Measurements from ENCODE around the gene OR2A2.
"Not testable (repeated sequence)": the region's sequence is repeated elsewhere in the genome, so short reads cannot be mapped to it uniquely, and the experiment has no call there.

Gene OR2A2

GRCh38 chr7:144109283-144109682 lies at the start of gene OR2A2:
Gene OR2A2 (plus strand): TSS chr7:144109583. CDS start chr7:144109583, 0 bp downstream.
- no peak for DNase-seq (ENCODE audit: low spot score)

GRCh38 chr7:144063710-144064109 lies 45.7 kb upstream of the OR2A2 start:
- DNase-seq (ENCODE audit: low spot score): no peak

GRCh38 chr7:144069511-144069910 lies 39.9 kb upstream of the OR2A2 start, which contains the start of gene OR2A25:
Gene OR2A25 (plus strand): TSS chr7:144069811. CDS start chr7:144074220, 4,409 bp downstream.
- DNase-seq (ENCODE audit: low spot score): no peak

- DNase-seq (ENCODE audit: low spot score): no peak
Measured at GRCh38 chr7:144069953-144070352, 39.4 kb upstream of the OR2A2 start.

- DNase-seq (ENCODE audit: low spot score): no peak
Measured at GRCh38 chr7:144074374-144074773, 35.0 kb upstream of the OR2A2 start.

GRCh38 chr7:144085978-144086377 lies 23.4 kb upstream of the OR2A2 start, which contains the start of gene OR2A12:
Gene OR2A12 (plus strand): TSS chr7:144086278. CDS start chr7:144095108, 8,830 bp downstream.
- DNase-seq (ENCODE audit: low spot score): no peak

- DNase-seq (ENCODE audit: low spot score): no peak
Measured at GRCh38 chr7:144086730-144087129, 22.7 kb upstream of the OR2A2 start.

GRCh38 chr7:144087230-144087629 lies 22.2 kb upstream of the OR2A2 start:
- no peak for DNase-seq (ENCODE audit: low spot score)

GRCh38 chr7:144090667-144091066 lies 18.7 kb upstream of the OR2A2 start:
- DNase-seq (ENCODE audit: low spot score): no peak

GRCh38 chr7:144098776-144099175 lies 10.6 kb upstream of the OR2A2 start:
- DNase-seq (ENCODE audit: low spot score): no peak

GRCh38 chr7:144100607-144101006 lies 8.8 kb upstream of the OR2A2 start:
- no peak for DNase-seq (ENCODE audit: low spot score)

- DNase-seq (ENCODE audit: low spot score): no peak
Measured at GRCh38 chr7:144102041-144102440, 7.3 kb upstream of the OR2A2 start.

GRCh38 chr7:144105211-144105610 lies 4.2 kb upstream of the OR2A2 start:
- DNase-seq (ENCODE audit: low spot score): no peak

GRCh38 chr7:144110272-144110671 lies 889 bp downstream of the OR2A2 start:
- no peak for DNase-seq (ENCODE audit: low spot score)

GRCh38 chr7:144113651-144114050 lies 4.3 kb downstream of the OR2A2 start:
- DNase-seq (ENCODE audit: low spot score): no peak

- no peak for DNase-seq (ENCODE audit: low spot score)
Measured at GRCh38 chr7:144118341-144118740, 9.0 kb downstream of the OR2A2 start.

GRCh38 chr7:144122876-144123275 lies 13.5 kb downstream of the OR2A2 start, which contains the start of gene OR2A14:
Gene OR2A14 (plus strand): TSS chr7:144123176. CDS start chr7:144129113, 5,937 bp downstream.
- no peak for DNase-seq (ENCODE audit: low spot score)

- DNase-seq (ENCODE audit: low spot score): peak; percentile 83
Measured at GRCh38 chr7:144127714-144128334, 18.4 kb downstream of the OR2A2 start.

- not testable (repeated sequence) for DNase-seq (ENCODE audit: low spot score)
Measured at GRCh38 chr7:144129601-144130000, 20.2 kb downstream of the OR2A2 start.

GRCh38 chr7:144130730-144131129 lies 21.3 kb downstream of the OR2A2 start:
- no peak for DNase-seq (ENCODE audit: low spot score)

- no peak for DNase-seq (ENCODE audit: low spot score)
Measured at GRCh38 chr7:144132262-144132661, 22.9 kb downstream of the OR2A2 start.

- no peak for DNase-seq (ENCODE audit: low spot score)
Measured at GRCh38 chr7:144133307-144133706, 23.9 kb downstream of the OR2A2 start.

- no peak for DNase-seq (ENCODE audit: low spot score)
Measured at GRCh38 chr7:144134116-144134515, 24.7 kb downstream of the OR2A2 start.

GRCh38 chr7:144137501-144137900 lies 28.1 kb downstream of the OR2A2 start:
- DNase-seq (ENCODE audit: low spot score): no peak
